CD4-positive, alpha-beta T cell (primary cell): Measurements from ENCODE around the gene HMGCS2. TPM values are rescaled to one million over a fixed set of nuclear protein-coding genes. Genes with fewer than 3 reads are reported as not detected.

ENCODE experiments used
- ATAC-seq: fragments of 200-7000 bp; cut with Tn5 transposase; one replicate; pipeline ENCODE4 v1.10.0; 2022; ENCODE audit warnings: mild to moderate bottlenecking; ENCODE audit not compliant: poor library complexity
- CTCF ChIA-PET: fragments of 350-600 bp; sonication (Branson Sonifier 250); formaldehyde crosslinking; loops from one replicate; lab custom pipeline; 2021; ENCODE audit warnings: antibody characterized with exemption, inconsistent platforms; lab: Charles Lee
- POLR2A ChIA-PET: fragments of 350-600 bp; sonication (Branson Sonifier 250); formaldehyde crosslinking; loops from one replicate; lab custom pipeline; 2021; ENCODE audit warnings: antibody characterized with exemption, inconsistent platforms; lab: Charles Lee
- DNase-seq, 14 experiments: peaks; one replicate each; pipeline ENCODE4 v3.0.0-alpha.2; 2013 to 2020; ENCODE audit warnings: mixed read lengths in 2 of 14
- H3K27ac ChIP-seq, 2 donors: one replicate each; pipeline versions ENCODE4 v1.5.1 to v1.7.0; 2013; ENCODE audit warnings: low read length in 2 of 2, low read depth in 1 of 2, mild to moderate bottlenecking in 1 of 2
- H3K27me3 ChIP-seq, 2 experiments: 1 replicate in 1 of 2; 2 replicates in 1 of 2; pipeline versions ENCODE4 v1.6.1 to v1.7.0; 2013; ENCODE audit warnings: low read length in 2 of 2, control low read depth in 1 of 2, mild to moderate bottlenecking in 1 of 2, moderate library complexity in 1 of 2; ENCODE audit not compliant: insufficient read depth in 2 of 2, control insufficient read depth in 1 of 2
- H3K36me3 ChIP-seq: one replicate; pipeline ENCODE4 v1.6.1; 2013; ENCODE audit warnings: low read length, control low read depth; ENCODE audit not compliant: insufficient read depth
- H3K4me1 ChIP-seq: one replicate; pipeline ENCODE4 v1.6.1; 2013; ENCODE audit warnings: low read length, control low read depth; ENCODE audit not compliant: insufficient read depth
- H3K4me3 ChIP-seq: one replicate; pipeline ENCODE4 v1.5.1; 2013; ENCODE audit warnings: mild to moderate bottlenecking, low read length, moderate library complexity
- H3K9me3 ChIP-seq, 2 experiments: 1 replicate in 1 of 2; 2 replicates in 1 of 2; pipeline versions ENCODE4 v1.6.1 to v1.7.0; 2013; ENCODE audit warnings: low read length in 2 of 2, mild to moderate bottlenecking in 2 of 2, control low read depth in 1 of 2, moderate library complexity in 1 of 2; ENCODE audit not compliant: control insufficient read depth in 1 of 2, insufficient read depth in 1 of 2
- H3K27ac Mint-ChIP-seq: one replicate; pipeline ENCODE4 v1.8.0; 2020; ENCODE audit warnings: mixed read lengths
- H3K27me3 Mint-ChIP-seq: one replicate; pipeline ENCODE4 v1.8.0; 2021; ENCODE audit warnings: mixed read lengths
- H3K36me3 Mint-ChIP-seq: one replicate; pipeline ENCODE4 v1.8.0; 2021; ENCODE audit warnings: low read depth, mixed read lengths
- H3K4me1 Mint-ChIP-seq: one replicate; pipeline ENCODE4 v1.8.0; 2021; ENCODE audit warnings: low read depth, mixed read lengths
- H3K4me3 Mint-ChIP-seq: one replicate; pipeline ENCODE4 v1.8.0; 2020; ENCODE audit warnings: mild to moderate bottlenecking, mixed read lengths
- H3K9me3 Mint-ChIP-seq: one replicate; pipeline ENCODE4 v1.8.0; 2020; ENCODE audit warnings: mixed read lengths
- intact Hi-C, 2 experiments: fragments of 100-400 bp; cut with DNase I in 1 of 2; cut with micrococcal nuclease in 1 of 2; formaldehyde crosslinking; loops; one replicate each; pipeline versions ENCODE4 v1.15.1 to v1.9.0; 2023 to 2025; cut with DNase I, micrococcal nuclease
- total RNA-seq, 174 experiments: library from RNA in 2 of 174; stranded (reverse) in 2 of 174; gene quantifications; one replicate each; pipeline ENCODE4 v1.2.3 and lab custom pipeline; 2021 to 2026
- TF ChIP-seq, protein P1 (sequence below): fragments of 200-600 bp; IDR thresholded peaks from one replicate; pipeline ENCODE4 v1.8.0; 2022; ENCODE audit warnings: antibody characterized with exemption, mild to moderate bottlenecking

HMGCS2 gene
- total RNA-seq, 2 experiments from 2014 or later = not detected

DNA sequence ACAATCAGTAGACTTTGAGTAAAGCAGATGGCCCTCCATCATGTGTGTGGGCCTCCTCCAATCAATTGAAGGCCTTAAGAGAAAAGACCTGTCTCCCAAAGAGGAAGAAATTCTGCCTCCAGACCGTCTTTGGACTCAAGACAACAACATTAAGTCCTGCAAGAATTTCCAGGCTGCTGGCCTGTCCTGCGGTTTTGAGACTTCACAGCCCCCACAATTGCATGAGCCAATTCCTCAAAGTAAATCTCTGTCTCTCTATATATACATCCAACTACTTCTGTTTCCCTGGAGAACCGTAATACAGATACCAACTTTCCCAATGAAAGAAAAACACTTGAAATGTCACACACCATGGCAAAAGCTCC is 26.2 kb upstream of the HMGCS2 start:
- POLR2A ChIA-PET = no interaction called here
- Mint-ChIP-seq H3K27me3 (peaks cover 8% of the 10 kb centered on the region), H3K4me1 (peaks cover 10% of the 10 kb centered on the region), H3K9me3 (no peaks in the 10 kb centered on the region), H3K4me3 (no peak overlapping the region), H3K36me3 (no peaks in the 10 kb centered on the region), H3K27ac (no peak overlapping the region)
- CTCF ChIA-PET = no interaction called here
- intact Hi-C loops = loop anchor here in 1 of 2 experiments (5.0 kb wide), 1 partner anchor 43 kb away; no protein-coding TSS in a partner anchor
- H3K36me3 ChIP-seq = no peaks in the 10 kb centered on the region
- H3K9me3 ChIP-seq = no peaks in the 10 kb centered on the region
- H3K27me3 ChIP-seq = no peaks in the 10 kb centered on the region
- no peak for DNase-seq
- H3K27ac ChIP-seq = no peak overlapping the region
- no peak overlapping the region for H3K4me3 ChIP-seq
- H3K4me1 ChIP-seq = no peaks in the 10 kb centered on the region
- no peak for ATAC-seq
- TF ChIP-seq, protein P1, sequence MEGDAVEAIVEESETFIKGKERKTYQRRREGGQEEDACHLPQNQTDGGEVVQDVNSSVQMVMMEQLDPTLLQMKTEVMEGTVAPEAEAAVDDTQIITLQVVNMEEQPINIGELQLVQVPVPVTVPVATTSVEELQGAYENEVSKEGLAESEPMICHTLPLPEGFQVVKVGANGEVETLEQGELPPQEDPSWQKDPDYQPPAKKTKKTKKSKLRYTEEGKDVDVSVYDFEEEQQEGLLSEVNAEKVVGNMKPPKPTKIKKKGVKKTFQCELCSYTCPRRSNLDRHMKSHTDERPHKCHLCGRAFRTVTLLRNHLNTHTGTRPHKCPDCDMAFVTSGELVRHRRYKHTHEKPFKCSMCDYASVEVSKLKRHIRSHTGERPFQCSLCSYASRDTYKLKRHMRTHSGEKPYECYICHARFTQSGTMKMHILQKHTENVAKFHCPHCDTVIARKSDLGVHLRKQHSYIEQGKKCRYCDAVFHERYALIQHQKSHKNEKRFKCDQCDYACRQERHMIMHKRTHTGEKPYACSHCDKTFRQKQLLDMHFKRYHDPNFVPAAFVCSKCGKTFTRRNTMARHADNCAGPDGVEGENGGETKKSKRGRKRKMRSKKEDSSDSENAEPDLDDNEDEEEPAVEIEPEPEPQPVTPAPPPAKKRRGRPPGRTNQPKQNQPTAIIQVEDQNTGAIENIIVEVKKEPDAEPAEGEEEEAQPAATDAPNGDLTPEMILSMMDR = no peak

DNA sequence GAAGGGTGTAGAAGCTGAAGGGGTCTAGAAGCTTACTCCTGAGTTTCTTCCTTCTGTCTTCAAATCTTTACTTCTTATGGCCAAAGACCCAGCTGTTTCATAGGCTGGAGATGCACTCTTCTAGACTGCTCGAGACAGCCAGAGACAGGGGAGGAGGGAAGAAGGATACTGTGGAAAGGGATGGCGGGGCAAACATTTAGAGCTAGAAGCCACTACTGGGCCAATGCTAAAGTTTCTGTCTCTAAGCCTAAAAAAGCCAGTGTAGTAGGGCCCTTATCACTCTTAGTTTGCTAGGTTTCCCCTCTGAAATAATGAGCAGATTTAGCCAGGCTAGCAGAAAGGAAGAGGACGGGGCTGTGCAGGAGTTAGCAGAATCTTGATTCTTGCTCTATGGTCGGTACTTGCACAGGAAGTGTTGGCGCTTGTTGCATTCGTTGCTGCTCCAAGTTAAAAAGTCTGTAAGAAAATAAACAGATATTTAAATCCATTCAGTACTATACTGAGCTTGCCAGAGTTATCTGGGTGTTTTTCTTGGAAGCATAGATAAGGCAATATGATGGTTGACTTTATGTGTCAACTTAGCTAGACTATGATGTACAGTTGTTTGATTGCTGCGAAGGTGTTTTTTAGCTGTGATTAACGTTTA is 25.6 kb upstream of the HMGCS2 start:
- no peaks in the 10 kb centered on the region for H3K27me3 ChIP-seq
- ATAC-seq (no peak), DNase-seq (no peak)
- no peak overlapping the region for H3K4me3 ChIP-seq
- no peaks in the 10 kb centered on the region for H3K4me1 ChIP-seq
- Mint-ChIP-seq H3K4me1 (peaks cover 6% of the 10 kb centered on the region), H3K27me3 (peaks cover 8% of the 10 kb centered on the region), H3K36me3 (no peaks in the 10 kb centered on the region), H3K4me3 (no peak overlapping the region), H3K27ac (no peak overlapping the region), H3K9me3 (no peaks in the 10 kb centered on the region)
- CTCF ChIA-PET = no interaction called here
- TF ChIP-seq, protein P1 = no peak
- H3K36me3 ChIP-seq = no peaks in the 10 kb centered on the region
- POLR2A ChIA-PET = no interaction called here
- no peak overlapping the region for H3K27ac ChIP-seq
- intact Hi-C loops = loop anchor here in 1 of 2 experiments (5.0 kb wide), 1 partner anchor 42 kb away; no protein-coding TSS in a partner anchor
- H3K9me3 ChIP-seq = no peaks in the 10 kb centered on the region

DNA sequence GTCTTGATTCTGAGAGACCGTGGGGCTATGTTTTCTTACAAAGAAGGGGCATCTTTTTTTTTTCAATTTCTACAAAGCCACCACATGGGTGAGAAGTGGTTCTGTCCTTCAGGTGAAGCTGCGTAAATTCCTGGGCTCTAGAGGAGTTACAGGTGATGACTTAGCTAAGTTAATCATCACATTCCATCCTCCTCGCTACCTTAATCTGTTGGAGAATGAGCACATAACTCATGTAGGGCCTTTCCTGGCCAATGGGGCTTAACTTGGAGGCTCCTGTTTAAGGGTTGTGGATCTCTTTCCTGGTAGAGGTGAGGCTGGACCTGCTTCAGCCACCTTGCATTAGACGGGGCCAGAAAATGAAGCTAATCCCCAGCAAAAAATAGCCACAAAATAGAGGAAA is 22.7 kb upstream of the HMGCS2 start:
- ChIA-PET POLR2A (no interaction called here), CTCF (interaction anchor here (1.2 kb wide), 1 partner anchor 17 kb away, joined by 4 read pairs; no protein-coding TSS in a partner anchor)
- H3K4me1 Mint-ChIP-seq = no peaks in the 10 kb centered on the region
- intact Hi-C loops = loop anchor here in 1 of 2 experiments (5.0 kb wide), 1 partner anchor 39 kb away; no protein-coding TSS in a partner anchor
- H3K9me3 Mint-ChIP-seq = no peaks in the 10 kb centered on the region
- Histone ChIP-seq H3K9me3 (no peaks in the 10 kb centered on the region), H3K27me3 (no peaks in the 10 kb centered on the region), H3K4me3 (no peak overlapping the region), H3K27ac (no peak overlapping the region), H3K36me3 (no peaks in the 10 kb centered on the region), H3K4me1 (no peaks in the 10 kb centered on the region)
- H3K27me3 Mint-ChIP-seq = peaks cover 8% of the 10 kb centered on the region
- H3K27ac Mint-ChIP-seq = no peak overlapping the region
- TF ChIP-seq, protein P1 = no peak
- H3K4me3 Mint-ChIP-seq = no peak overlapping the region
- H3K36me3 Mint-ChIP-seq = no peaks in the 10 kb centered on the region
- DNase-seq (no peak), ATAC-seq (no peak)
